AG10803 (cell line): ENCODE results near the gene TNNT2.

Source experiments
- DNase-seq: peaks from one replicate; pipeline ENCODE4 v3.0.0; 2010; ENCODE audit warnings: low read depth
- H3K4me3 ChIP-seq: 2 replicates; pipeline ENCODE4 v1.5.1; 2011; ENCODE audit warnings: mild to moderate bottlenecking, low read length, control low read depth
- CTCF ChIP-seq: conservative IDR thresholded peaks from 2 replicates; pipeline ENCODE4 v1.5.1; 2011; ENCODE audit warnings: mild to moderate bottlenecking, low read length, control low read depth, inconsistent platforms

Gene TNNT2

DNA sequence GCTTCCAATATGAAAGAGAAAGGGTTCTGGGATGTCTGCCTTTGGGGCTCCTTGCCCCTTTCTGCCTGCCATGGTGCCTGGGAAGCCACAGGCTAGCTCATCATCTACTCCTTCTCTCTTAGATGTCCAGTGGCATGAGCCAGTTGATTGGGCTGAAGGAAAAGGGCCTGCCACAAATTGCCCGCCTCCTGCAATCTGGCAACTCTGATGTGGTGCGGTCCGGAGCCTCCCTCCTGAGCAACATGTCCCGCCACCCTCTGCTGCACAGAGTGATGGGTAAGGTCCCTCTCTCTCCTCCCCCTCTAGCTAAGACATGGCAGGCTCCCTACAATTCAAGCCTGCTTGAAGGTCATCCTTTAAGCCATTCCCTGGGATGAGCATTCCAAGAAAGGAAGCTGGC, 53.2 kb downstream of the TNNT2 start:
- no peak overlapping the region for H3K4me3 ChIP-seq
- no peak for DNase-seq
- TF ChIP-seq CTCF, result no peak

DNA sequence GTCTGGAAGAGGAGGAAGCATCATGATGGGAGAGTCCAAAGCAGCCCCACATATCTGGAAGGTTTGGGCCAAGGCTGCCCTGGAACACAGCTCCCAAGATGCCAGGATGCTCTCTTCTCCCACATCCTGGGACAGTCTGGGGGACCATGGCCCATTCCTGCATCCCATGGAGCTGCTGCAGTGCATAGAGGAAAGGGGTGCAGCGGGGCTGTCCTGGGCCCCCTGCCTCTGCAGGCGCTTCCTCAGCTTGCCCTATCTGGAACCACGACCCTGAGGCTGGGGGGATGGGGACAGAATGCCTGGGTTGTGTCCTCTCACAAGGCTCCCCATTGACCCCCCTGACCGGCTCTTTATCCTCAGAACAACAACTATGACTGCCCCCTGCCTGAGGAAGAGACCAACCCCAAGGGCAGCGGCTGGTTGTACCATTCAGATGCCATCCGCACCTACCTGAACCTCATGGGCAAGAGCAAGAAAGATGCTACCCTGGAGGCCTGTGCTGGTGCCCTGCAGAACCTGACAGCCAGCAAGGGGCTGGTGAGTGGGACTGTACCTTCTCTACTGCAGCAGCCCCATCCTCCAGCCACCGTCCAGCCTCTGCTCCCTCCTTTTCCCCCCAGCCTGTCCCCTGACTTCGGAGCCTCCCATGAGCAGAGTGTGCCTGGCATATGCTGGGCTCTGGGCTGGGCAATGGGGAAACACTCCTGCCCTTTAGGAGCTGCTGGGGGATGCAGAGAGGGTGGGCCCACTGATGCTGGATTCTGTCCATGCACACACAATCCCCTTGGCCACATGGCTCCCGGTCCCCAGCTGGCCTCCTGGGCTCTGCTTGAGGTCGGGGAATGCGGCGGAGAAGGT, 54.6 kb downstream of the TNNT2 start:
- TF ChIP-seq CTCF, result no peak
- no peak for DNase-seq
- no peak overlapping the region for H3K4me3 ChIP-seq

DNA sequence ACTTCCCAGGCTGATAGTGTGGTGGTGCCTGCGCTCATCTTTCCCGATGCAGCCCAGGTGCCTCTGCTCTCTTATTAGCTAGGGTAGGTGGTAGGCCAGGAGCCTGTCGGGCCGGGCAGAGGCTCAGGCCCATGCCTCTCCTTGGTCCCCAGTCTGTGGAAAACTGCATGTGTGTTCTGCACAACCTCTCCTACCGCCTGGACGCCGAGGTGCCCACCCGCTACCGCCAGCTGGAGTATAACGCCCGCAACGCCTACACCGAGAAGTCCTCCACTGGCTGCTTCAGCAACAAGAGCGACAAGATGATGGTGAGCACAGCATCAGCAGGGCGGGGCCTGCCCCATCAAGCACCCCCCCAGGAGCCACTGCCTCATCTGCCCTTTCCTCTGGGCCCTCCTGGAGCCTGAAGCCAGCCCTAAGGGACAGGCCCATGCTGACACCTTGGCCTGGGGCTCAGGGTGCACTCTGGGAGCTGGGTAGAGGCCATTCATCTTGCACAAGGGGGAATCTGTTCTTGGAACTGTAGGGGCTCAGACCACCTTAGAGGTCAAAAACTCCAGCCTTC, 55.6 kb downstream of the TNNT2 start:
- no peak for TF ChIP-seq CTCF
- DNase-seq, result no peak
- no peak overlapping the region for H3K4me3 ChIP-seq

DNA sequence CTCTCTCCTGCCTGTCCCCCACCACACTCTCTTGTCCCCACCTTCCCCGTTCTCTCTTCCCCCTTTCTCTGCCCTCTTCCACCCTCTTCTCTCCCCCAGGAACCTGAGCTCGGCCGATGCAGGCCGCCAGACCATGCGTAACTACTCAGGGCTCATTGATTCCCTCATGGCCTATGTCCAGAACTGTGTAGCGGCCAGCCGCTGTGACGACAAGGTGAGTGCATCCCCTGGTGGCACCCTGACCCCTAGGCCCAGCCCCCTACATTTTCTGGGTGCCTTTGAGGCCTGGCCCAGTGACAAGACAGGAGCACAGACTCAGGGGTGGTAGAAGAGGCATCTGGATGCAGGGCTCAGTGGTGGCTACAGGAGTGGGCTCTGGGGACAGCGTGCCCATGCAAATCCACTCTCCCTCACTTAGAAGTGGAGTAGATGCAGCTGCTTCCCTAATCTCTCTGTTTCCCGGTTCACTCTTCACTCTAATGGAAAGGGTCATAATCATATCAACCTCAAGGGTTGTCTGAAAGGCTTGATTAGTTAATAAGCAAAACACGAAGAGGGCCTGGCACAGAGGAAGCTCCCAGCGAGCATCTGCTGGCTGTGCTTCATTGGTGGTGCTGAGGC, 57.2 kb downstream of the TNNT2 start:
- TF ChIP-seq CTCF, result no peak
- DNase-seq, result no peak
- no peak overlapping the region for H3K4me3 ChIP-seq

DNA sequence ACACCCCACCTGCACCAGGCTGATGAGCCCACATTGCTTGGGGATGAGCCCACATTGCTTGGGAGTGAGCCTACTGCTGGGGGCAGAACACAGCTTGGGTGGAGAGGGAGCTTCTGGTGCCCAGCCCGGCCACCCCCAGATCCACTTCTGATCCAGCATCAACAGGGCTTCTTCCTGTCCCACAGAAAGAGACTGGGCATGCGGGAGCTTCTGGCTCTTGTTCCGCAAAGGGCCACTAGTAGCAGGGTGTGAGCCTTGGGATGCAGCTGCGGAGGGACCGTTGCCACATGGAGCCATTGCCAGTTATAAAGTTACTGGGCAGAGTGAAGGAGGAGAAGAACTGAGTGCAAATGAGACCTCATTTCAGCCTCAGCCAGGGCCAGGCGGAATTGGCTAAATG, 57.8 kb downstream of the TNNT2 start:
- no peak overlapping the region for H3K4me3 ChIP-seq
- no peak for DNase-seq
- TF ChIP-seq CTCF, result no peak

DNA sequence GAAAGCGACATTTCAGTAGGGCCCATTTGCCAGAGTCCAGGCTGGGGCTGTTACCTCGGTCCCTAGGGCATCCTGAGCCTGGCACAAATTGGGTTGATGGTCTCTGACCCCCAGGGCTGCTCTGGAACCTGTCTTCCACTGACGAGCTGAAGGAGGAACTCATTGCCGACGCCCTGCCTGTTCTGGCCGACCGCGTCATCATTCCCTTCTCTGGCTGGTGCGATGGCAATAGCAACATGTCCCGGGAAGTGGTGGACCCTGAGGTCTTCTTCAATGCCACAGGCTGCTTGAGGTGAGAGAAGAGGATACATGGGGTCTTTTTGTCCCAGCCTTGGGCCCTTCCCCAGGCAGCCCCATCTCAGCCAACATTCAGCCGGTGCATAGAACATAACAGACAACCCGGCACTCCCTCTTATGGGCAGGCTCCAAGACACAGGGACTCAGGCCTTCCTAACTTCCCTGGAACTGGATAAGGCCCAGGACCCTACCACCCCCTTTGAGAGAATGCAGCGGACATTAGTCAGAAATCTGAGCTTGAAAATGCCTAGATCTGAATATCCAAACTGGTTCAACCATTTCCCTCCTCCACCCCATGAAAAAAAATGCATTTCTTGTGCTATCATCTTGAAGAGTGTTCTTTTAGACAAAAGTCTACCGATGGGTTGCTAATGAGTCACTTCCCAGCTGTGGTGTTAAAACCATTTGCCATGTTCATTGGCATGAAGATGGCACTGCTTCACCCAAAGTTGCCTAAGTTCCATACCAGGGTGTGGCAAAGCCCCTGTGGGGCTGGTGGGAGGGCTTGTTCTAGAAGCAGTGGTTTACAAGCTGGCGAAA, 58.8 kb downstream of the TNNT2 start:
- TF ChIP-seq CTCF, result no peak
- DNase-seq, result no peak

More for the DNA sequence above, 58.8 kb downstream of the TNNT2 start:
- H3K4me3 ChIP-seq, result no peak overlapping the region
